ENCODE measurements around the gene PHACTR2. TPM values are rescaled to one million over a fixed set of nuclear protein-coding genes. Genes with fewer than 3 reads are reported as not detected.

The PHACTR2 gene
- total RNA-seq, 2 donors from 2014 or later: 50.3 to 54.4 TPM

- intact Hi-C loops (cut with DNase I, micrococcal nuclease): no loop called here
- ATAC-seq: peak; percentile 71
- peak; percentile 26 to 40 for DNase-seq
These were observed 4.1 kb upstream of the PHACTR2 start for GRCh38 chr6:143673669-143674068.

DNA sequence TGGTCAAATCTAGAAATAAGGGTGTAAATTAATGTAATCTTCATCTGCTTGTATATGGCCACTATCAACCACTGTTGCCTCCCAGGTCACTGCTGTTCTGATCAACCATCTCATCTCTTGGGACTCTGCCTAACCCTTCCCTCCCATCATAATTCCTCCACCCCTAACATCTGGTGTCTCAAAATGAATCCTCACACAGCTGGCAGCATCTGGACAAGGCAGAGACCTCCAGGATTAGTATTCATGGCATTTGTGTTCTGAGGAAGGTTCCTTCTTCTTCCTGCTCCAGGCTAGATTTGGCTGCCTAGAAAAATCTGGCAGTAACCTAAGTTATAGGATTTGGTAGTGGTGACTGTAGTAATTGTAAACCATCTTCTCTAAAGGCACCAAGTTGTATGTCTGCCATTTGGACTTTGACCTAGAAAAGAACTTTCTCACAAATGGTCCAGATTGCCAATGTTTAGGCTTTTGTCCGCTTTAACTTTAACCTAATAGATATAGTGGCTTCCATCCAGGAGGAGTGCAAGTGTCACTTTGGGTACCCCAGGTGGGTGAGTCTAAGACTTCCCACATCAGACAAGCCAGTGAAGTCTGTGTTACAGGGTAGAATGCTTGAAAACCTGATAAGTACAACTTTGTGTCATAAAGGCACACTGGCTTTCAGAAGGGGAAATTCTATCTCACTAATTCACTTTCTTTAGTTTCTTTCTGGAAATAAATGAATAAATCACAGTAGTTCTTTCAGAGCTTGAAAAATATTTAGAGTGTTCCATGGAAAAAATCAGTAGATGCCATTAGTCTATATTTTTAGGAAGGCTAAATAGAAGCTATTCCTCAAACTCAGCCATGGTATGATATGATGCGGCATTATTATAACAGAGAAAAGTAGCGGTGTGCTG lies 3.0 kb upstream of the PHACTR2 start:
- no peak for ATAC-seq
- no peak for DNase-seq
- intact Hi-C loops (cut with DNase I, micrococcal nuclease): no loop called here

- intact Hi-C loops (cut with DNase I, micrococcal nuclease): no loop called here
- no peak for DNase-seq
- no peak for ATAC-seq
These were observed 2.3 kb upstream of the PHACTR2 start for GRCh38 chr6:143675382-143675900.

DNA sequence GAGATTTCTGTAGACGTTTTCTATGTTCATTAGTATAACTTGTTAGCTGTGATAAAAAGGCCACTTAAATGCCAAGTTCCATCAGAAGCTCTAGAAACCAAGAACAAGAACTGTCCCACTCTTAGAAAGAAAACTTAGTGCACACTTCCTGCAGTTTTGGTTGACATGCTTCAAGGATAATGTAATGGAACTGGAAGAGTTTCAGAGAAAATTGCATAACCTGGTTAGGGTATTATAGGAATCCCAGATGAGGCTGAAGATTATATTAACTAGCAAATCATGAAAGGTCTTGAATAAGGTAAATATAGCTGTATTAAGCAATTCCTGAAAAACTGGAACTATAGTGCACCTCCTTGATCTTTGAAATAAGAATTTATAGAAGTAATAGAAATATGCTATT lies 1.8 kb upstream of the PHACTR2 start:
- ATAC-seq: no peak
- intact Hi-C loops (cut with DNase I, micrococcal nuclease): no loop called here
- no peak for DNase-seq

DNA sequence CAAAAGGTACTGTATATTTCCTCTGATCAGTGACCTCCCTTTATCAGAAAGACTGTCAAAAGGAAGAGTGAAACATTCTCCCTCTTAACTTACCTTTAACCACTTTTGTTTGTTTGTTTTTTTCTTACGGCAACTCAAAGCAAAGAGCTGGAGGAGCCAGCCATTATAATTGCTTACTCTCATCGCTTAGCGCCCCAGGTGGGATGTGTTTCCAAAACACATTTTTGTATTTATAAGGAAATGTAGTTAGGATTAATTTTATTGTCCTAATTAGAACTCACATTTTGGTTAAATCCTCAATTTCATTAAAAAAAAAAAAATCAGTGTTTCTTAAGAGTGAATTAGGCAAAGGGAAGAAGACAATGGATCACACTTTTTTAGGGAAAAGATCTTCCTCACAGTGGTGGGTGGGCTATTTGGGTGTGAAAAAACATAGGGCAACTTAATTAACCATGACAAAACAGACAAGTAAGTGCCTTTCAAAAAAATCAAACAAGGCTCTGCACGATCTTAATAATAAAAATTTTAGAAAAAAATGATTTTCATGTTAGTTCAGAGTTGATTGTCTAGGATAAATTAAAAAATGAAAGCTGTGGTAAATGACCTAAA lies 1.2 kb upstream of the PHACTR2 start:
- intact Hi-C loops (cut with DNase I, micrococcal nuclease): no loop called here
- DNase-seq: no peak
- no peak for ATAC-seq

- intact Hi-C loops (cut with DNase I, micrococcal nuclease): no loop called here
These were observed 231 bp upstream of the PHACTR2 start for GRCh38 chr6:143677577-143677890.

GRCh38 chr6:143679041-143679440 lies 1.3 kb downstream of the PHACTR2 start:
- no peak for DNase-seq
- intact Hi-C loops (cut with DNase I, micrococcal nuclease): no loop called here
- no peak for ATAC-seq

More at GRCh38 chr6:143677577-143677890, 231 bp upstream of the PHACTR2 start:
- no peak for ATAC-seq
- DNase-seq: no peak

DNA sequence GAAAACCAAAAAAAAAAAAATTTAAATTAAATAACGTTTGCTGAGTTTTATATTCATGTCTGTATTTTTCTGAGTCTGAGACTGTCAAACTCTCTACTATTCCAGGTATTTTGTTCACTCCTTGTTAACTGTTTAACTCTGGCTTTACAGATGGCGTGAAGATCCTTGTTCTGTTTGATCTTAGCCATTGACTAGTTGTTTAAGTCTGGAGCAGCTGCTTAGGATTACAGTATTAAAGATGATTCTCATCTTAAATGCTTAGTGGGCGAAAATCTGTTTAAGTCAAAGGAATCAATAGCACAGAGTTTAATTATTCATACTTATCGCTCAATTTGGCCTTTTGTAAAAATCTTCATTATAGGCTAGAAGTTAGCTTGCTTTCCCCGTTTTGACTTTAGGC lies 2.4 kb downstream of the PHACTR2 start:
- DNase-seq (no peak), ATAC-seq (no peak)
- intact Hi-C loops (cut with DNase I, micrococcal nuclease): no loop called here

GRCh38 chr6:143682805-143683204 lies 5.0 kb downstream of the PHACTR2 start:
- DNase-seq: no peak
- intact Hi-C loops (cut with DNase I, micrococcal nuclease): no loop called here
- no peak for ATAC-seq

GRCh38 chr6:143684486-143684885 lies 6.7 kb downstream of the PHACTR2 start:
- DNase-seq: no peak
- peak; percentile 48 for ATAC-seq
- intact Hi-C loops (cut with DNase I, micrococcal nuclease): no loop called here

- ATAC-seq: peak; percentile 64
- DNase-seq: peak in 1 of 2 donors; percentile 39
- intact Hi-C loops (cut with DNase I, micrococcal nuclease): no loop called here
These were observed 7.9 kb downstream of the PHACTR2 start for GRCh38 chr6:143685653-143686052.

GRCh38 chr6:143687591-143687990 lies 9.8 kb downstream of the PHACTR2 start:
- no peak for DNase-seq
- intact Hi-C loops (cut with DNase I, micrococcal nuclease): no loop called here
- no peak for ATAC-seq

DNA sequence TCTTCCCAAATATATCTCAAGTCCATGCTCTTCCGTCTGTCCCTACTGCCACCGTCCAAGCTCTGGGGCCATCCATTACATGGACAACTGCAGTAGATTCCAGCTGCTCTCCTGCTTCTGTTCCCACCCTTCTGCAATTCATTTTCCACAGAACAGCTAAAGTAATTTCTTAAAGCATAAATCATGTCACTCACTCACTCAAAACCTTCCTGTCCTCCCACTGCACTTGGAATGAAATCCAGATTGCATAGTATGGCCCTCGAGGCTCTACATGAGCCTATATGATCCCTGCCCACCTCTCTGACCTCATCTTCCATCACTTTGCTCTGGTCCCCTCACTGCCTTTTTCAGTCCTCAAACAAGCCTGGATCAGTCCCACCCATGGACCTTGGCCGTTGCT lies 10.9 kb downstream of the PHACTR2 start:
- intact Hi-C loops (cut with DNase I, micrococcal nuclease): no loop called here
- peak; percentile 34 for ATAC-seq
- DNase-seq: no peak

DNA sequence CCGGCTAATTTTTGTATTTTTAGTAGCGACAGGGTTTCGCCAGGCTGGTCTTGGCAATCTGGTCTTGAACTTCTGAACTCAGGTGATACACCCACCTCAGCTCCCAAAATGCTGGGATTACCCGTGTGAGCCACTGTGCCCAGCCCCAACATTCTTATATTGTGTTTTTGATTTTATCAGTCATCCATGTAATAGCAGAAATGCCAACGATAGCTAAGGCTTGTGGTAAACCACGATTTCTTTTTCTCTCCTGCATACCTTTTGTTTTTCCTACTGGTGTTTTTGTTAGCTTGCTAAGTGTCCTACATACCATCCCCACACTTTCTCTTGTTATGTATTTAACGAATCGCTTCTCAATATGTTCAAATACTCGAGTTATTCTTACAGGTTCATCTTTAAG lies 12.1 kb downstream of the PHACTR2 start:
- ATAC-seq: no peak
- intact Hi-C loops (cut with DNase I, micrococcal nuclease): no loop called here

DNA sequence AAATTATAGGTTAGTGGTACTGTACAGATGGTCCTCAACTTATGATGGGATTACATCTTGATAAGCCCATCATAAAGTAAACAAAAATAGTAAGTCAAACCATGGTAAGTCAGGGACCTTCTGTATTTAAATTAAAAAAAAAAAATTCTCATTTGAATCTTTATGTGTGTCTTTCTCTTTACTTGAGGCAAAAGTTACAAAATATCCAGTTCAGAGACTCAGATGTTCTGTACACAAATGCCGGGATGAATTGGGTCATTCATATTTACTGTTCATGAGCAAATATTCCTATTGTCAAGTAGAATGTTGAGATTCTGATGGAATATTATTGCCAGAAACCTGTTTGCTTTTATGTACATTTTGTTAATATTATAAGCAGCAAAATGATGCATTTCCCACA lies 13.4 kb downstream of the PHACTR2 start:
- DNase-seq (no peak), ATAC-seq (no peak)
- intact Hi-C loops (cut with DNase I, micrococcal nuclease): no loop called here

More for the DNA sequence above, 12.1 kb downstream of the PHACTR2 start:
- DNase-seq: no peak

GRCh38 chr6:143691900-143692636 lies 14.3 kb downstream of the PHACTR2 start:
- ATAC-seq: no peak
- no peak for DNase-seq

GRCh38 chr6:143692696-143693095 lies 14.9 kb downstream of the PHACTR2 start:
- DNase-seq: no peak
- ATAC-seq: peak; percentile 82
- intact Hi-C loops (cut with DNase I, micrococcal nuclease): no loop called here

More at GRCh38 chr6:143691900-143692636, 14.3 kb downstream of the PHACTR2 start:
- intact Hi-C loops (cut with DNase I, micrococcal nuclease): no loop called here

DNA sequence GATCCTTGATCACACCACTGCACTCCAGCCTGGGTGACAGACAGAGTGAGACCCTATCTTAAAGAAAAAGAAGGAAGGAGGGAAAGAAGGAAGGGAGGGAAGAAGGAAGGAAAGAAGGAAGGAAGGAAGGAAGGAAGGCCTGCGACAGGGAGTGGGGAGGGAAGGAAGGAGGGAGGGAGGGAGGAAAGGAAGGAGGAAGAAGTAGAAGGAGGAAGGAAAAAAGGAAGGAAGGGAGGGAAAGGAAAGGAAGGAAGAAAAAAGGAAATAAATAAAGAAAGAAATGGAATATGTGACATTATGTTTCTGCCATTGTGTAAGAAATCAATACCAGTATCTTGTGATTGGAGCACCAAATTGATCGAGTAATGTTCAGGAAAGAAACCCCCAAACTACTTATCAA lies 16.2 kb downstream of the PHACTR2 start:
- ATAC-seq: no peak
- DNase-seq: no peak
- intact Hi-C loops (cut with DNase I, micrococcal nuclease): no loop called here

DNA sequence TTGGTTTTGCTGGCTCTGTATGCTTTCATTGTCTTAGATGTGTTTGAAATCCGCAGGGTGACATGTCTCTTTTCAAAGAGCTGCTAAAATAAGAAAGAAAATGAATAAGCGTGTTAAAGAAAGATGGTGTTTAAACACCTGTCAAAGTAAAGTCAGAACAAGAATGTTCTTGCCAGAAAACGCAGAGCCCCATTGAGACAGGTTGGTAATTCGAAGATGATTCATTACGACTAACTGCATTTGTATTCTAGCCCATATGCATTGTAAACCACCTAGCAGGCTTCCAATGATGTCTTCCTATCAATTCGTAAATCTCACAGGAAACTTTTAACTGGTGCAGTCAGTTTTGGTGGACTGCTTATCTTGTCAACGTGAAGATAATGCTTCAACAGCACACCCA lies 16.8 kb downstream of the PHACTR2 start:
- no peak for DNase-seq
- intact Hi-C loops (cut with DNase I, micrococcal nuclease): no loop called here
- ATAC-seq: no peak

Measured in left colon (tissue), 2 donors.